Measurements from ENCODE around the gene NUDT1. TPM values are rescaled to one million over a fixed set of nuclear protein-coding genes. Genes with fewer than 3 reads are reported as not detected.

Gene NUDT1
- total RNA-seq, 1 donor from 2014 or later = 60.2 TPM

DNA sequence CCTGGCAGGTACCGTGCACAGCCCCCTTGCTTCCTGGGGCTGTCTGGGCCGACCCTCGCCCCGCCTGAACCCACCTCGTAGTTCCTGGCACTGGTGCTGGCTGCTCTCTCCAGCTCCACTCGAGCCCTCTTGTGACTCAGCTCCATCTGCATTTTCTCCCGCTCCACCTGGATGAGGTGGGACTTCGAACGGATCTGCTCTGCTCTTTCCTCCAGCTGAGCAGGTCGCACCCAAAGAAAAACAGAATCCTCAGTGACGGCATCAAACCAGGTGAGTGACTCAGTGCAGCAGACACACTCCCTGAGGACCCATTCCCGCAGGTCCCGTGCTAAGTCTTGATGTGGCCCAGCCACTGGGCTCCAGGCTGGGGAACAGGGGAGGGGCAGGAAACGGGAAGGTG is 16.7 kb upstream of the NUDT1 start:
- no peak for DNase-seq (ENCODE audit: low read depth, low spot score)
- TF ChIP-seq, protein P1, sequence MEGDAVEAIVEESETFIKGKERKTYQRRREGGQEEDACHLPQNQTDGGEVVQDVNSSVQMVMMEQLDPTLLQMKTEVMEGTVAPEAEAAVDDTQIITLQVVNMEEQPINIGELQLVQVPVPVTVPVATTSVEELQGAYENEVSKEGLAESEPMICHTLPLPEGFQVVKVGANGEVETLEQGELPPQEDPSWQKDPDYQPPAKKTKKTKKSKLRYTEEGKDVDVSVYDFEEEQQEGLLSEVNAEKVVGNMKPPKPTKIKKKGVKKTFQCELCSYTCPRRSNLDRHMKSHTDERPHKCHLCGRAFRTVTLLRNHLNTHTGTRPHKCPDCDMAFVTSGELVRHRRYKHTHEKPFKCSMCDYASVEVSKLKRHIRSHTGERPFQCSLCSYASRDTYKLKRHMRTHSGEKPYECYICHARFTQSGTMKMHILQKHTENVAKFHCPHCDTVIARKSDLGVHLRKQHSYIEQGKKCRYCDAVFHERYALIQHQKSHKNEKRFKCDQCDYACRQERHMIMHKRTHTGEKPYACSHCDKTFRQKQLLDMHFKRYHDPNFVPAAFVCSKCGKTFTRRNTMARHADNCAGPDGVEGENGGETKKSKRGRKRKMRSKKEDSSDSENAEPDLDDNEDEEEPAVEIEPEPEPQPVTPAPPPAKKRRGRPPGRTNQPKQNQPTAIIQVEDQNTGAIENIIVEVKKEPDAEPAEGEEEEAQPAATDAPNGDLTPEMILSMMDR (conservative IDR thresholded peaks at IDR 0.05) = no peak
- no peaks in the 10 kb centered on the region for H3K27me3 Mint-ChIP-seq (ENCODE audit: low read depth)
- no peaks in the 10 kb centered on the region for H3K9me3 Mint-ChIP-seq
- H3K4me3 Mint-ChIP-seq = no peak overlapping the region
- H3K27ac Mint-ChIP-seq (ENCODE audit: unreplicated experiment) = no peak overlapping the region
- peaks cover 10% of the 10 kb centered on the region for H3K36me3 Mint-ChIP-seq (ENCODE audit: low read depth)
- no peaks in the 10 kb centered on the region for H3K4me1 Mint-ChIP-seq

DNA sequence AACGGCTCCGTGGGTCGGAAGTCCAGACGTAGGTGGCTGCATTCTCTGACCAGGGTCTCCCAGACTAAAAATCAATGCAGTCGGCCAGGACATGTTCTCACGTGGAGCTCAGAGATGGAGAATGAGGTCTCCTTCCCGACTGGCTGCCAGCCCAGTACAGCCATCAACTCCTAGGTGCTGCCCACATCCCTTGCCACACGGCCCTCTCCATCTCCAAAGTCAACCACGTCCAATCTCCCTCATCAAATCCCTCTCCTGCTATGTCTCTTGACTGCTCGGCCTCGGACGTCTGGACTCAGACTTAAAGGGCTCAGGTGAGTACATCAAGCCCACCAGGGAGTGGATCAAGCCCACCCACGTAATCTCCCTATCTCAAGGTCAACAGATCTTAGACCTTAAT is 16.2 kb upstream of the NUDT1 start:
- DNase-seq (ENCODE audit: low read depth, low spot score) = no peak
- H3K27me3 Mint-ChIP-seq (ENCODE audit: low read depth) = no peaks in the 10 kb centered on the region
- TF ChIP-seq, protein P1 (conservative IDR thresholded peaks at IDR 0.05) = no peak
- H3K9me3 Mint-ChIP-seq = no peaks in the 10 kb centered on the region
- H3K27ac Mint-ChIP-seq (ENCODE audit: unreplicated experiment) = no peak overlapping the region
- H3K36me3 Mint-ChIP-seq (ENCODE audit: low read depth) = peaks cover 10% of the 10 kb centered on the region
- H3K4me3 Mint-ChIP-seq = no peak overlapping the region
- no peaks in the 10 kb centered on the region for H3K4me1 Mint-ChIP-seq

DNA sequence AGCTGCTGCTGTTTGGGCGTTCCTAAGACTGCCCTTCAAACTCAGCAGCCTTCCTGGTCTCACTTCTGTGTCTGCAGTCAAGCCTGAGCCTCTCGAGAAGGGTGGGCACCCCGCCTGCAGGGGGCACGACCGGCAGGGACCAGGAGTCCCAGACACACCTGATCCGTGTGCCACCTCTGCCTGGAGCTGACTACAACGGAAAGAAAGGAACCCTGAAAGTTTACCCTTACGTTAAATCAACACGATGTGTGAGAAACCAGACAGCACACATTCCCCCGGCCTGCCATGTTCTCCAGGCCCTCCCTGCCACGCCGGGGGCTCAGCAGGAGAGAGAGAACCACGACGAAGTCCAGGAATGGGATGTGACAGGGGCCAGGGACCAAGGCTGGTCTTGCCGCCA is 14.3 kb upstream of the NUDT1 start:
- no peak for DNase-seq (ENCODE audit: low read depth, low spot score)
- Mint-ChIP-seq H3K27ac (ENCODE audit: unreplicated experiment) (peak overlapping the region; percentile 86), H3K4me1 (peaks cover 6% of the 10 kb centered on the region), H3K27me3 (ENCODE audit: low read depth) (no peaks in the 10 kb centered on the region), H3K36me3 (ENCODE audit: low read depth) (peaks cover 10% of the 10 kb centered on the region), H3K9me3 (no peaks in the 10 kb centered on the region), H3K4me3 (no peak overlapping the region)
- TF ChIP-seq, protein P1 (conservative IDR thresholded peaks at IDR 0.05) = no peak

DNA sequence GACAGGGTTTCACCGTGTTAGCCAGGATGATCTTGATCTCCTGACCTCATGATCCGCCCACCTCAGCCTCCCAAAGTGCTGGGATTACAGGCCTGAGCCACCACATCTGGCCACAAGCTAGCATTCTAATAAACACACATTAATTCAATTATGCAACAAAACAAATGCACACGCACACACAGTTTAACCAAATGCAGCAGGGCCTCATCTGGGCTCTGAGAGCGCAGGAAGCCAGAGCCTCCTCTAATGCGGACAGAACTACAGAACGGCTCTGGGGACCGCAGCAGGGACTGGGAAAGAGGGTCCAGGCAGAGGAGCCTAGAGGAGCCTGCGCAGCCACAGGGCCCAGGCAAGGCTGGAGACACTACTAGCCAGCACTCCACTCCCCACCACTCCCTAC is 13.1 kb upstream of the NUDT1 start:
- peaks cover 10% of the 10 kb centered on the region for H3K36me3 Mint-ChIP-seq (ENCODE audit: low read depth)
- TF ChIP-seq, protein P1 (conservative IDR thresholded peaks at IDR 0.05) = no peak
- DNase-seq (ENCODE audit: low read depth, low spot score) = no peak
- no peak overlapping the region for H3K4me3 Mint-ChIP-seq
- H3K27ac Mint-ChIP-seq (ENCODE audit: unreplicated experiment) = no peak overlapping the region
- peaks cover 12% of the 10 kb centered on the region for H3K4me1 Mint-ChIP-seq
- no peaks in the 10 kb centered on the region for H3K27me3 Mint-ChIP-seq (ENCODE audit: low read depth)
- no peaks in the 10 kb centered on the region for H3K9me3 Mint-ChIP-seq

DNA sequence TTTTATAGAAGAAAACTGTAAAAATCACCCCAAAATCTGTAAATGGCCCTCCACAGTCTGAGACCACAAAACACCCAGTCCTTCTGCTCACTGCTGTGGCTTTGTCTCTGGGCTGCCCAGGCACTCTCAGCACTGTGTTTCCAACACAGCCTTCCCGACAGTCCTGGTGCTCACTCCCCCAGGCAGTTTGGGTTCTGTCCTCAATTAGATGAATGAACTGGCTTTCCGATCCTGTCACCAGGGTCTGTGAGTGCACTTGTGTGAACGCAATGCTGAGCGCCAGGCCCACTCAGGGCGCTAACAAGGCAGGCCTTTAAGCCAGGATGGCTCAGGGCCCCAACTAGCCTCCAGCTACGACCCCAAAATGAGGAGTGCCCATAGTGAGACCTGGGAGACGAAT is 12.6 kb upstream of the NUDT1 start:
- no peaks in the 10 kb centered on the region for H3K27me3 Mint-ChIP-seq (ENCODE audit: low read depth)
- DNase-seq (ENCODE audit: low read depth, low spot score) = no peak
- H3K4me3 Mint-ChIP-seq = peak overlapping the region; percentile 73
- TF ChIP-seq, protein P1 (conservative IDR thresholded peaks at IDR 0.05) = no peak
- H3K4me1 Mint-ChIP-seq = peaks cover 12% of the 10 kb centered on the region
- no peak overlapping the region for H3K27ac Mint-ChIP-seq (ENCODE audit: unreplicated experiment)
- peaks cover 8% of the 10 kb centered on the region for H3K36me3 Mint-ChIP-seq (ENCODE audit: low read depth)
- H3K9me3 Mint-ChIP-seq = no peaks in the 10 kb centered on the region

DNA sequence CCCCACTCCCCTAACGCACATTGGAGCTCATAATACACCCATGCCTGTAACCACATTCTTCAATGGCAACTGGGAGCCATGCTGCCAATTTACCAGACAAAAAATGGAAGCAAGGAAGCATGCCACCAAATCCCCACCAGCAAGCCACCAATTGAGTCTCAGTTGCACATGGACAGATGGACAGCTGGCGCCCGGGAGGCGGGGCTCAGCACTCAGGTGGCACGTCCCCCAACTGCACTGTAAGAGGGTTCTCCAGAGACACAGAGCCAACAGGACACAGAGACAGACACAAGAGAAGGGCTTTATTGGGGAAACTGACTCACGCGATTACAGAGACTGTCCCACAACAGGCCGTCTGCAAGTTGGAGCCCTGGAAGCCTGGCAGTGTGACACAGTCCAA is 11.8 kb upstream of the NUDT1 start:
- Mint-ChIP-seq H3K27ac (ENCODE audit: unreplicated experiment) (no peak overlapping the region), H3K36me3 (ENCODE audit: low read depth) (peaks cover 12% of the 10 kb centered on the region), H3K4me1 (peaks cover 16% of the 10 kb centered on the region), H3K9me3 (no peaks in the 10 kb centered on the region), H3K4me3 (peak overlapping the region; percentile 72), H3K27me3 (ENCODE audit: low read depth) (no peaks in the 10 kb centered on the region)
- TF ChIP-seq, protein P1 (conservative IDR thresholded peaks at IDR 0.05) = no peak
- no peak for DNase-seq (ENCODE audit: low read depth, low spot score)
